Left ventricle myocardium inferior (tissue), 1 donor: ENCODE data around the gene RNF20. TPM values are rescaled to one million over a fixed set of nuclear protein-coding genes. Genes with fewer than 3 reads are reported as not detected.
"Not testable (repeated sequence)": the region's sequence is repeated elsewhere in the genome, so short reads cannot be mapped to it uniquely, and the experiment has no call there.

ENCODE experiments used
- DNase-seq: peaks from one replicate; pipeline ENCODE4 v3.0.0-alpha.2; 2020
- H3K27ac ChIP-seq: fragments of 200-600 bp; replicated peaks from 2 replicates; pipeline ENCODE4 v1.8.0; 2021
- H3K27me3 ChIP-seq: fragments of 200-600 bp; 2 replicates; pipeline ENCODE4 v1.8.0; 2021; ENCODE audit warnings: low read depth
- H3K36me3 ChIP-seq: fragments of 200-600 bp; 2 replicates; pipeline ENCODE4 v1.8.0; 2021
- H3K4me1 ChIP-seq: fragments of 200-600 bp; 2 replicates; pipeline ENCODE4 v1.8.0; 2021
- H3K4me3 ChIP-seq: fragments of 200-600 bp; 2 replicates; pipeline ENCODE4 v1.8.0; 2021; ENCODE audit warnings: mild to moderate bottlenecking, moderate library complexity
- H3K9me3 ChIP-seq: fragments of 200-600 bp; replicated peaks from 2 replicates; pipeline ENCODE4 v1.8.0; 2021
- intact Hi-C: fragments of 100-400 bp; cut with micrococcal nuclease; formaldehyde crosslinking; loops from one replicate; pipeline ENCODE4 v1.11.0; 2022
- total RNA-seq: library from RNA; stranded (reverse); fragmentation: NEBNext Ultra II Directional; extraction: Animal tissue kit (Norgen Biotek cat#: 25700); gene quantifications from one replicate; pipeline ENCODE4 v1.2.1, GENCODE V29; 2021
- TF ChIP-seq, protein P1 (sequence below): fragments of 200-600 bp; IDR thresholded peaks from 2 replicates; pipeline ENCODE4 v1.8.0; 2021; ENCODE audit warnings: antibody characterized with exemption, mild to moderate bottlenecking, borderline replicate concordance
- donor health status: DM: no; HTN: yes; CAD: no; lungs with severe emphysema.

RNF20 gene
- total RNA-seq, 1 donor from 2014 or later = 55.4 TPM

DNA sequence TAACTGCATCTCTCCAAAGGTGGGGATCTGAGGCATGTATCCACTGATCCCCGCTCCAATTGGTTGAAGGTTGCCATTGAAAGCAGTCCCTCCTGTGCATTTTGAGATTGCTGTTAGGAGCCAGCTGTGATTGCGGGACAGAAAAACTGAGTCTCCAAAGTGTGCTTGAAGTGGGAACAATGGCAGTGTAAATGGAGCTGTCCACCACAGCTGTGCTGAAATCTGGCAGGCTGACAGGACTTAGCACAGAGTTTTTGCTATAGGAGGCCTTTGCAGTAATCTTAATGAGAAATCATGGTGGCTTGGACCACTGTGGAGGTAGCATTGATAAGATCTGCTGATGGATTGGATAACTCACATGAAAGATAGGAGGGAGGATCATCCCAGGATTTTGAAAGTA, 3.3 kb downstream of the RNF20 start:
- peaks cover 55% of the 10 kb centered on the region for H3K4me1 ChIP-seq
- no peaks in the 10 kb centered on the region for H3K9me3 ChIP-seq
- intact Hi-C loops = loop anchor here (10.0 kb wide), 1 partner anchor 132 kb away; no protein-coding TSS in a partner anchor
- H3K27ac ChIP-seq = no peak overlapping the region
- TF ChIP-seq, protein P1, sequence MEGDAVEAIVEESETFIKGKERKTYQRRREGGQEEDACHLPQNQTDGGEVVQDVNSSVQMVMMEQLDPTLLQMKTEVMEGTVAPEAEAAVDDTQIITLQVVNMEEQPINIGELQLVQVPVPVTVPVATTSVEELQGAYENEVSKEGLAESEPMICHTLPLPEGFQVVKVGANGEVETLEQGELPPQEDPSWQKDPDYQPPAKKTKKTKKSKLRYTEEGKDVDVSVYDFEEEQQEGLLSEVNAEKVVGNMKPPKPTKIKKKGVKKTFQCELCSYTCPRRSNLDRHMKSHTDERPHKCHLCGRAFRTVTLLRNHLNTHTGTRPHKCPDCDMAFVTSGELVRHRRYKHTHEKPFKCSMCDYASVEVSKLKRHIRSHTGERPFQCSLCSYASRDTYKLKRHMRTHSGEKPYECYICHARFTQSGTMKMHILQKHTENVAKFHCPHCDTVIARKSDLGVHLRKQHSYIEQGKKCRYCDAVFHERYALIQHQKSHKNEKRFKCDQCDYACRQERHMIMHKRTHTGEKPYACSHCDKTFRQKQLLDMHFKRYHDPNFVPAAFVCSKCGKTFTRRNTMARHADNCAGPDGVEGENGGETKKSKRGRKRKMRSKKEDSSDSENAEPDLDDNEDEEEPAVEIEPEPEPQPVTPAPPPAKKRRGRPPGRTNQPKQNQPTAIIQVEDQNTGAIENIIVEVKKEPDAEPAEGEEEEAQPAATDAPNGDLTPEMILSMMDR = no peak
- H3K4me3 ChIP-seq = no peak overlapping the region
- peaks cover 52% of the 10 kb centered on the region for H3K36me3 ChIP-seq
- no peak for DNase-seq
- H3K27me3 ChIP-seq = no peaks in the 10 kb centered on the region

- TF ChIP-seq, protein P1 = no peak
- intact Hi-C loops = no loop called here
- Histone ChIP-seq H3K27me3 (no peaks in the 10 kb centered on the region), H3K4me1 (peaks cover 36% of the 10 kb centered on the region), H3K4me3 (no peak overlapping the region), H3K9me3 (no peaks in the 10 kb centered on the region), H3K36me3 (peaks cover 79% of the 10 kb centered on the region), H3K27ac (no peak overlapping the region)
- DNase-seq = no peak
Observed at GRCh38 chr9:101540069-101540468, 6.4 kb downstream of the RNF20 start.

GRCh38 chr9:101543098-101543735, 9.6 kb downstream of the RNF20 start:
- Histone ChIP-seq H3K27ac (no peak overlapping the region), H3K36me3 (peaks cover 88% of the 10 kb centered on the region)

DNA sequence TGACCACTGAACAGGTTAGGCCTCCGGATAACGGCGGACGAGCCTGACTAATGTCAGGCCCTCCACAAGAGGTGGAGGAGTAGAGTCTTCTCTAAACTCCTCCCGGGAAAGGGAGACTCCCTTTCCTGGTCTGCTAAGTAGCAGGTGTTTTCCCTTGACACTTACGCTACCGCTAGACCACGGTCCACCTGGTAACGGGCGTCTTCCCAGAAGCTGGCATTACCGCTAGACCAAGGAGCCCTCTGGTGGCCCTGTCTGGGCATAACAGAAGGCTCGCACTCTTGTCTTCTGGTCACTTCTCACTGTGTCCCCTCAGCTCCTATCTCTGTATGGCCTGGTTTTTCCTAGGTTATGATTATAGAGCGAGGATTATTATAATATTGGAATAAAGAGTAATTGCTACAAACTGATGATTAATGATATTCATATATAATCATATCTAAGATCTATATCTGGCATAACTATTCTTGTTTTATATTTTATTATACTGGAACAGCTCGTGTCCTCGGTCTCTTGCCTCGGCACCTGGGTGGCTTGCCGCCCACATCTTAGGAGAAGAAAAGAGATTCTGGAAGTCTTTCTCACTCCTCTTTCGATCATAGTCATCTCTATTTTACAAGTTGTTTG, 15.9 kb downstream of the RNF20 start:
- H3K9me3 ChIP-seq, H3K4me1 ChIP-seq, H3K4me3 ChIP-seq, intact Hi-C loops, H3K27me3 ChIP-seq, DNase-seq, H3K27ac ChIP-seq: not testable (repeated sequence)
- TF ChIP-seq, protein P1 = peak; percentile 50
- H3K36me3 ChIP-seq = peaks cover 95% of the 10 kb centered on the region

More at GRCh38 chr9:101543098-101543735, 9.6 kb downstream of the RNF20 start:
- TF ChIP-seq, protein P1 = no peak
- Histone ChIP-seq H3K27me3 (no peaks in the 10 kb centered on the region), H3K4me3 (no peak overlapping the region), H3K9me3 (no peaks in the 10 kb centered on the region), H3K4me1 (peaks cover 6% of the 10 kb centered on the region)
- DNase-seq = no peak
- intact Hi-C loops = no loop called here

DNA sequence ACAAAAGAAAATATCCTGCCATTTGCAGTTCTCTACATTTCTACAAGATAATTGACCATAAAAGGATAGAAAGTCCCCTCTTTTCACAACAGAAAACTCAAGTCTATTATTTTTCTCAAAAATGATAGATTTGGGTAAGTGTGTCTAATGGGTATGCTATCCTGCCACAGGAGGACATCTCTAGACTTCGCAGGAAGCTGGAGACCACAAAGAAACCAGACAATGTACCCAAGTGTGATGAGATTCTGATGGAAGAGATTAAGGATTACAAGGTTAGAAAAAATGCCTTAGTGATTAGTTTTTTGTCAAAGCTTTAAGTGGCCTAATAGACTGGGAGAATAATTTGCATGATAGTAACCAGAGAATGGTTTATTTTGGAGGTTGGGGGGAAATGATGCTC, 28.1 kb downstream of the RNF20 start:
- H3K27me3 ChIP-seq = no peaks in the 10 kb centered on the region
- TF ChIP-seq, protein P1 = no peak
- DNase-seq = no peak
- peaks cover 94% of the 10 kb centered on the region for H3K36me3 ChIP-seq
- intact Hi-C loops = no loop called here
- peaks cover 13% of the 10 kb centered on the region for H3K9me3 ChIP-seq
- no peaks in the 10 kb centered on the region for H3K4me1 ChIP-seq
- no peak overlapping the region for H3K4me3 ChIP-seq
- no peak overlapping the region for H3K27ac ChIP-seq
